Stomach (tissue), 9 donors: ENCODE results near the gene P2RX6. TPM values are rescaled to one million over a fixed set of nuclear protein-coding genes. Genes with fewer than 3 reads are reported as not detected.

Experiments
- DNase-seq, 2 donors: peaks; one replicate each; pipeline versions ENCODE4 v3.0.0 to v3.0.0-alpha.2; 2013 to 2019
- H3K27ac ChIP-seq, 5 donors: fragments of 200-600 bp in 4 of 5; sonication (generic) in 4 of 5; one replicate each; pipeline ENCODE4 v1.5.1; 2013 to 2019; ENCODE audit warnings: mild to moderate bottlenecking in 1 of 5, moderate library complexity in 1 of 5
- H3K27me3 ChIP-seq, 3 donors: fragments of 200-600 bp; sonication (generic); one replicate each; pipeline ENCODE4 v1.5.1; 2017 to 2019; ENCODE audit warnings: mixed run types in 1 of 3
- H3K36me3 ChIP-seq, 4 donors: fragments of 200-600 bp; sonication (generic); 1 replicate in 3 of 4; 2 replicates in 1 of 4; pipeline ENCODE4 v1.5.1; 2016 to 2019
- H3K4me1 ChIP-seq, 4 donors: fragments of 200-600 bp; sonication (generic); one replicate each; pipeline ENCODE4 v1.5.1; 2016 to 2019
- H3K4me3 ChIP-seq, 4 donors: fragments of 200-600 bp; sonication (generic) in 3 of 4; one replicate each; pipeline ENCODE4 v1.5.1; 2016 to 2019; ENCODE audit warnings: mild to moderate bottlenecking in 1 of 4
- H3K9me3 ChIP-seq, 4 donors: fragments of 200-600 bp; sonication (generic); one replicate each; pipeline ENCODE4 v1.5.1; 2016 to 2019
- CTCF ChIP-seq, 7 experiments: fragments of 450-650 bp in 4 of 7; fragments of 200-600 bp in 3 of 7; sonication (generic) in 3 of 7; IDR thresholded peaks; one replicate each; pipeline ENCODE4 v1.5.1; 2016 to 2019; ENCODE audit warnings: antibody characterized with exemption in 7 of 7, control low read depth in 2 of 7, mild to moderate bottlenecking in 1 of 7
- EP300 ChIP-seq: sonication (generic); formaldehyde crosslinking; IDR thresholded peaks from one replicate; pipeline ENCODE4 v1.6.1; 2017; ENCODE audit warnings: antibody characterized with exemption
- POLR2A ChIP-seq, 4 donors: fragments of 450-650 bp; IDR thresholded peaks; one replicate each; pipeline ENCODE4 v1.6.1; 2016; ENCODE audit warnings: antibody characterized with exemption in 4 of 4, control low read depth in 2 of 4, mild to moderate bottlenecking in 1 of 4, moderate library complexity in 1 of 4
- POLR2AphosphoS5 ChIP-seq, 3 donors: sonication (generic); formaldehyde crosslinking; IDR thresholded peaks; one replicate each; pipeline ENCODE4 v1.6.1; 2016; ENCODE audit warnings: antibody characterized with exemption in 3 of 3
- WGBS, 5 donors: extraction: QIAGEN DNeasy Blood & Tissue Kit in 3 of 5; methylation state at CpG; one replicate each; pipeline versions ENCODE4 v1.1.5 to v1.1.7; 2013 to 2018; 5-methylcytosine and 5-hydroxymethylcytosine counted together
- intact Hi-C: fragments of 100-400 bp; cut with DNase I; formaldehyde crosslinking; loops from one replicate; pipeline ENCODE4 v1.15.1; 2023; ENCODE audit warnings: low total_unique reads
- polyA plus RNA-seq, 3 donors: library from polyadenylated mRNA; stranded (reverse); fragments of 200-250 nt; gene quantifications; one replicate each; pipeline ENCODE4 v1.2.3, GENCODE V29; 2013
- total RNA-seq, 5 donors: library from RNA; depleted of rRNA; stranded (reverse); fragments of >200 nt; gene quantifications; one replicate each; pipeline versions ENCODE4 v1.1.0 to v1.2.3, GENCODE V29; 2014 to 2016
- donor health status: healthy with polysubstance abuse.
- donor health status: Bipolar disorder and iron deficiency.
- donor health status: healthy.

The P2RX6 gene
- total and polyA plus RNA-seq, 8 donors: 0.10 to 0.55 (median 0.31) TPM; not detected in 5

GRCh38 chr22:20986365-20986764 is 28.6 kb upstream of the P2RX6 start:
- Histone ChIP-seq H3K9me3 (no peaks in the 10 kb centered on the region), H3K4me1 (peaks cover 14 to 23% (median 20%) of the 10 kb centered on the region in 4 donors), H3K27ac (no peak overlapping the region), H3K4me3 (no peak overlapping the region), H3K27me3 (no peaks in the 10 kb centered on the region), H3K36me3 (peaks cover 22 to 74% (median 57%) of the 10 kb centered on the region in 4 donors)
- intact Hi-C loops: no loop called here
- TF ChIP-seq POLR2AphosphoS5 (IDR thresholded peaks at IDR 0.05): no peak
- no peak for TF ChIP-seq EP300
- no peak for TF ChIP-seq POLR2A (IDR thresholded peaks at IDR 0.05)
- no peak for TF ChIP-seq CTCF (IDR thresholded peaks at IDR 0.05)
- 88 to 98% (median 92%) methylated on average over 1 of the region's 1 CpG for WGBS, 5 donors
- DNase-seq: no peak

- no peak for DNase-seq
- H3K36me3 ChIP-seq: peaks cover 29 to 84% (median 67%) of the 10 kb centered on the region in 4 donors
Measured at GRCh38 chr22:20987375-20987774, 27.6 kb upstream of the P2RX6 start.

GRCh38 chr22:20988573-20989322 is 26.2 kb upstream of the P2RX6 start:
- Histone ChIP-seq H3K4me3 (no peak overlapping the region), H3K4me1 (peaks cover 0 to 6% (median 3%) of the 10 kb centered on the region in 4 donors), H3K27ac (no peak overlapping the region), H3K9me3 (no peaks in the 10 kb centered on the region), H3K36me3 (peaks cover 37 to 94% (median 80%) of the 10 kb centered on the region in 4 donors), H3K27me3 (no peaks in the 10 kb centered on the region)
- 88 to 94% (median 91%) methylated on average over 15 to 16 of the region's 16 CpGs for WGBS, 5 donors
- no peak for DNase-seq
- TF ChIP-seq POLR2AphosphoS5 (IDR thresholded peaks at IDR 0.05) (no peak), POLR2A (IDR thresholded peaks at IDR 0.05) (no peak), EP300 (no peak), CTCF (IDR thresholded peaks at IDR 0.05) (no peak)
- intact Hi-C loops: no loop called here

More at GRCh38 chr22:20987375-20987774, 27.6 kb upstream of the P2RX6 start:
- Histone ChIP-seq H3K27me3 (no peaks in the 10 kb centered on the region), H3K9me3 (no peaks in the 10 kb centered on the region), H3K4me3 (no peak overlapping the region), H3K27ac (no peak overlapping the region), H3K4me1 (peaks cover 11 to 20% (median 16%) of the 10 kb centered on the region in 4 donors)
- 92 to 94% (median 94%) methylated on average over 14 of the region's 14 CpGs for WGBS, 5 donors
- TF ChIP-seq EP300 (no peak), CTCF (IDR thresholded peaks at IDR 0.05) (no peak), POLR2AphosphoS5 (IDR thresholded peaks at IDR 0.05) (no peak), POLR2A (IDR thresholded peaks at IDR 0.05) (no peak)
- intact Hi-C loops: no loop called here

GRCh38 chr22:20989323-20990138 is 25.4 kb upstream of the P2RX6 start:
- Histone ChIP-seq H3K4me3 (no peak overlapping the region), H3K9me3 (no peaks in the 10 kb centered on the region), H3K4me1 (no peaks in the 10 kb centered on the region), H3K27ac (no peak overlapping the region), H3K27me3 (no peaks in the 10 kb centered on the region), H3K36me3 (peaks cover 37 to 94% (median 83%) of the 10 kb centered on the region in 4 donors)
- DNase-seq: no peak
- TF ChIP-seq POLR2AphosphoS5 (IDR thresholded peaks at IDR 0.05): no peak
- TF ChIP-seq CTCF (IDR thresholded peaks at IDR 0.05): no peak
- TF ChIP-seq EP300: no peak
- TF ChIP-seq POLR2A (IDR thresholded peaks at IDR 0.05): no peak
- WGBS, 5 donors: 45 to 75% (median 64%) methylated on average over 13 to 17 of the region's 17 CpGs
- intact Hi-C loops: no loop called here
